ENCODE measurements around the gene ATP8B4.
"Not testable (repeated sequence)": the region's sequence is repeated elsewhere in the genome, so short reads cannot be mapped to it uniquely, and the experiment has no call there.

The ATP8B4 gene

GRCh38 chr15:50119063-50120040, at the start of gene ATP8B4:
Gene ATP8B4, minus strand, starts transcription at chr15:50119233. Its CDS starts 12,267 bp downstream, at chr15:50106966.
- DNase-seq: no peak

GRCh38 chr15:50168379-50168778, 49.3 kb upstream of the ATP8B4 start:
- DNase-seq: no peak

DNA sequence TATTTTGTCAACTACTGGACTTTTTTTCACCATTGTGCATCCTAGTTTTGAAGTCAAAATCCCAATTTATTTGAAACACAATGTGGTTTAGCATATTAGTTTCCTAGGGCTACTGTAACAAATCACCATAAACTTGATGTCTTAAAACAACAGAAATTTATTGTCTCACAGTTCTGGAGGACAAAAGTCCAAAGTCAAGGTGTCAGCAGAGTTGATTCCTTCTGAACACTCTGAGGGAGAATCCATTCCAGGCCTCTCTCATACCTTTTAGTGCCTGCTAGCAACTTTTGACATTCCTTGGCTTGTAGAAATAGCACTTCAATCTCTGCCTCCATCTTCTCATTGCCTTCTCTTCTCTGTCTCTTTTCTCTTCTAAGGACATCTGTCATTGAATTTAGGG, 48.1 kb upstream of the ATP8B4 start:
- DNase-seq: no peak

GRCh38 chr15:50166216-50166615, 47.2 kb upstream of the ATP8B4 start:
- no peak for DNase-seq

DNA sequence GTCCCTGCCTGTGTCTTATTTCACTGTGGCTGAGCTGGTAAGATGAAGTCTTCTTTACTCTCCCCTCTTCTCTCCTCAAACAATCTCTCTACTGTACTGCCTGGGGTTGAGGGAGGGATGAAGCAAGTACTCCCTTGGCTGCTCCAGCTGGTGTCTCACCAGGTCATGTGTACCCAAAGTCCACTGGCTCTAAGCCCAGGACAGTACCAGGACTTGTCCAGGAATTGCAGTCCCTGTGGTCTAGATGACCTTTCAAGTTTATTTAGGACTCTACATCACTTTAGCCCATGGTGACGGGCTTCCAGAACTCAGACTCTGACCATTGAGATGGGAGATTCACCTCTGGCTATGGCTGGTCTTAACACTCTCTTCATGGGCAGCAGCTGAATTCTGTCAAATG, 45.4 kb upstream of the ATP8B4 start:
- DNase-seq: no peak

GRCh38 chr15:50163719-50164410, 44.8 kb upstream of the ATP8B4 start:
- DNase-seq: no peak

- DNase-seq: no peak
These were observed 44.1 kb upstream of the ATP8B4 start for GRCh38 chr15:50162969-50163718.

GRCh38 chr15:50158236-50158635, 39.2 kb upstream of the ATP8B4 start:
- DNase-seq: not testable (repeated sequence)

DNA sequence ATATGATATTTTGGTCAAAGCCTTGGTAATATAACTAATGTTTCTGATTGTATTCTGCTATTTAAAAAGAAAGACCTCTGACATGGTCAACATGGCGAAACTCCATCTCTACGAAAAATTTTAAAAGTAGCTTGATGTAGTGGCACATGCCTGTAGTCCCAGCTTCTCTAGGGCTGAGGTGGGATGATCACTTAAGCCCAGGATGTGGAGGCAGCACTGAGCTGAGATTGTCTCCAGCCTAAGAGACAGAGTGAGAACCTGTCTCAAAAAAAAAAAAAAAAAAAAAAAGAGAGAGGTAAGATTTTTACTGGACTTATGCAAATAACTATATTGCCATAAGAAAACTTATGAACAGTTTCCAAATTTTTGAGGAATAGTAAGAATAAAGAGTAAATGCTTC, 32.4 kb upstream of the ATP8B4 start:
- DNase-seq: no peak

GRCh38 chr15:50150851-50151250, 31.8 kb upstream of the ATP8B4 start:
- no peak for DNase-seq

- DNase-seq: no peak
These were observed 31.3 kb upstream of the ATP8B4 start for GRCh38 chr15:50150349-50150748.

GRCh38 chr15:50149090-50149489, 30.1 kb upstream of the ATP8B4 start:
- no peak for DNase-seq

GRCh38 chr15:50148362-50148963, 29.4 kb upstream of the ATP8B4 start:
- DNase-seq: no peak

DNA sequence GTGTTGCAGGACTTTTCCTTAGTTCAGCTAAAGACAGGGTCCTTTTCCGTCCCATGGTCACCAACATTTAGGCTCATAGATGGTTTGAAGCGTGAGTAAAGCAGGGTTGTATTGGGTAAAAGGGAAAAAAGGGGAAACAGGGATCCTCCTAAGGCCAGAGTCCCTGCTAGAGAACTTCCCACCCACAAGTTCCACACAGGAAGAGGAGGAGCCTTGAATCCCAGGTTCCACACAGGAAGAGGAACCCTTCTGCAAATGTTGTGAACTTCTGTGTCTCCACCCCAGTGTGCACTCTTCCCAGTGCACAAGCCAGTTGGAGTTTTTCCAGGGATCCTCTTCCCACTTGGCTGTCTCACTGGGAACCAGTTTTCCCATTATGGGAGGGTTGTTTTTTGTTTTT, 27.6 kb upstream of the ATP8B4 start:
- DNase-seq: no peak

DNA sequence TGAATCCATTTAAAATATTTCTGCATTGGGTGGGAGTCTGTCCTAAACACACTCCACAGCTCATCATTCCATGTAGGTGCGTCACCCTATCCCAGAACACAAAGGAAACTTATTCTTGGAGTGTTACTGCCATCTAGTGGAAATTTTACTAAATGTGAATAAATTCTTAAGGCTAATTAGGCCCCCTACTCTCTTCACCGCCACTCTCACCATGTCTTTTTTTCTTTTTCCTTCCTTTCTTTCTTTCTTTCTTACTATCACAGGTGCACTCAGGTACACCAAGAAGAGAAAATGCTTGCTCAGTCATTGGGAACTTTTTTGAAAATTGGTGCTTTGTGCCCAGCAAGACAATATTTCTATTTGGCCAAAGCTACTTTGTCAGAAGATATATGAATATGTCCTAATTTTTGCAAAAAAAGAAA, 26.4 kb upstream of the ATP8B4 start:
- DNase-seq: no peak

- no peak for DNase-seq
These were observed 25.5 kb upstream of the ATP8B4 start for GRCh38 chr15:50144341-50145120.

GRCh38 chr15:50143255-50143860, 24.3 kb upstream of the ATP8B4 start:
- DNase-seq: no peak

DNA sequence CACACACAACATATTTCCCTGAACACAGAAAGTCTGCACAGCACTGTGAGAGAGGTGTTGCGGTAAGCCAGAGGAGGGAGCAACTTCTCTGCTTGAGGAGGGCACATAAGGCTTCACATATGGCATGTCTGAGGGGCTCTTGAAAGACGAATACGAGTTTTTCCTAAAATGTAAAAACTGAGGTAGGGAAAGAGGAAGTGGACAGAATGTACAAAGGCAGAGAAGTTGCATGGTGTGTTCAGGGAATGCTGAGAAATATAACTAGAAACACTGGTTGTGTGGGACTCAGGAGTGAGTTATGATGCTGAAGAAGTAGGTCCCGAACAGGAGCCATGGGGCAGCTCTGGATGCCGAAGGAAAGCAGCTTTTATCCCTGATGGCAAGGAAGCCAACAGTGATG, 22.8 kb upstream of the ATP8B4 start:
- no peak for DNase-seq

DNA sequence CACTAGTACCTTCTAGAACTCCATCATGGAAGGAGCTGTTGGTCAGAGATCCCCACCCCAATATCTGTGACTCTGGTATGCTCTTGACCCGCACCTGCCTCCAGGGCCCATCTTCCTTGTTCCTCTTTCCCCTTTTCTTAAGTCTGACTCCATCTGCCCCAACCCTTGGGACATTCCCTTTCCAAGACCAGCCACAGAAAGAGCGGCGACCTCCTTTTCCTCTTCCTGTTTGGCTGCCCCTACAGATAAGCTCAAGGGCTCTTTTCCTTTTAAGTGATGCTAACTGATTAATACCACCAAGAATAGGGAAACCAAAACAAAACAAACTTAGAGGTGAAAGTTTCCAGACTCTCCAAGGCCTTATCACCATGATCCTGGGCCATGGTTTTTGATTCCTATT, 21.9 kb upstream of the ATP8B4 start:
- DNase-seq: no peak

- DNase-seq: no peak
These were observed 21.1 kb upstream of the ATP8B4 start for GRCh38 chr15:50140098-50140497.

DNA sequence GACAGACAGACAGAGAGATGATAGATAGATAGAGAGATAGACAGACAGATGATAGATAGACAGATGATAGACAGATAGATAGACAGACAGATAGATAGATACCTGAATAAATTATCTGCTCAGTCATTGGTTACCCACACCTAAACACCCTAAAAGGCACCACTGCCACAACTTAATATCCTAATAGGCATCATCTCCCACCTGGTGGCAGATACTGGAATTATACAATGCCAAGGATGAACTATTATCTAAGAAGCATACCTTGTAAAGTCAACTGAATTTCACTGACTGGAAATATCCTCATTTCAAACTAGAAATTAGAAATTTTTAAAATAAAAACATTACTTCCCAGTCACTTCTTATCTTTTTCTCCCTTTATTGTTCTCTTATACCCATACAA, 19.4 kb upstream of the ATP8B4 start:
- DNase-seq: no peak

- DNase-seq: no peak
These were observed 18.9 kb upstream of the ATP8B4 start for GRCh38 chr15:50137893-50138292.
